DOHH2 (cell line): ENCODE data around the gene KAT2A.
A peak's percentile ranks its signal among the peaks of the same experiment; 100 is the strongest.

Source experiments
- H3F3A ChIP-seq: fragments of 200-600 bp; sonication (generic), shearing (Covaris generic); 2 replicates; pipeline ENCODE4 v1.6.0; 2016; ENCODE audit warnings: antibody characterized with exemption, mild to moderate bottlenecking; ENCODE audit not compliant: control insufficient read depth, insufficient read depth
- H3K27ac ChIP-seq: fragments of 200-600 bp; sonication (generic); 2 replicates; pipeline ENCODE4 v1.5.1; 2014; ENCODE audit warnings: low read depth, mild to moderate bottlenecking, low read length, moderate library complexity
- H3K27me3 ChIP-seq: fragments of 200-600 bp; sonication (generic); 2 replicates; pipeline ENCODE4 v1.6.1; 2014; ENCODE audit warnings: mild to moderate bottlenecking, low read length, mixed read lengths; ENCODE audit not compliant: control insufficient read depth
- H3K36me3 ChIP-seq: fragments of 200-600 bp; sonication (generic); 2 replicates; pipeline ENCODE4 v1.6.1; 2014; ENCODE audit warnings: mild to moderate bottlenecking, low read length, moderate library complexity, mixed read lengths; ENCODE audit not compliant: control insufficient read depth
- H3K4me1 ChIP-seq: fragments of 200-600 bp; sonication (generic); 2 replicates; pipeline ENCODE4 v1.6.1; 2014; ENCODE audit warnings: mild to moderate bottlenecking, low read length, mixed read lengths; ENCODE audit not compliant: control insufficient read depth
- H3K4me2 ChIP-seq: fragments of 200-600 bp; sonication (generic); 2 replicates; pipeline ENCODE4 v1.6.0; 2014; ENCODE audit warnings: mild to moderate bottlenecking, low read length, moderate library complexity
- H3K4me3 ChIP-seq: fragments of 200-600 bp; sonication (generic); 2 replicates; pipeline ENCODE4 v1.5.1; 2014; ENCODE audit warnings: mild to moderate bottlenecking, low read length, mixed read lengths
- H3K79me2 ChIP-seq: fragments of 200-600 bp; sonication (generic); 2 replicates; pipeline ENCODE4 v1.6.1; 2014; ENCODE audit warnings: mild to moderate bottlenecking, low read length, mixed read lengths; ENCODE audit not compliant: control insufficient read depth
- H3K9me2 ChIP-seq: fragments of 200-600 bp; sonication (generic); replicated peaks from 2 replicates; pipeline ENCODE4 v1.6.1; 2014; ENCODE audit warnings: mild to moderate bottlenecking, low read length, mixed read lengths; ENCODE audit not compliant: control insufficient read depth
- H3K9me3 ChIP-seq: fragments of 200-600 bp; sonication (generic); 2 replicates; pipeline ENCODE4 v1.6.1; 2014; ENCODE audit warnings: antibody characterized with exemption, low read length, mixed read lengths; ENCODE audit not compliant: control insufficient read depth, insufficient read depth
- H4K20me1 ChIP-seq: fragments of 200-600 bp; sonication (generic); 2 replicates; pipeline ENCODE4 v1.6.0; 2014; ENCODE audit warnings: low read depth, mild to moderate bottlenecking, antibody characterized with exemption, low read length, moderate library complexity; ENCODE audit not compliant: control insufficient read depth, insufficient read depth
- EZH2phosphoT487 ChIP-seq: fragments of 200-600 bp; sonication (generic); IDR thresholded peaks from 2 replicates; pipeline ENCODE4 v1.6.1; 2017; ENCODE audit warnings: borderline replicate concordance, mild to moderate bottlenecking, antibody characterized with exemption, low read length, moderate library complexity, mixed read lengths
- TF ChIP-seq, protein P1 (sequence below): fragments of 200-600 bp; sonication (generic); IDR thresholded peaks from one replicate; pipeline ENCODE4 v1.5.1; 2014; ENCODE audit warnings: antibody characterized with exemption, mild to moderate bottlenecking, low read depth, low read length; ENCODE audit not compliant: poor library complexity, severe bottlenecking

The KAT2A gene

DNA sequence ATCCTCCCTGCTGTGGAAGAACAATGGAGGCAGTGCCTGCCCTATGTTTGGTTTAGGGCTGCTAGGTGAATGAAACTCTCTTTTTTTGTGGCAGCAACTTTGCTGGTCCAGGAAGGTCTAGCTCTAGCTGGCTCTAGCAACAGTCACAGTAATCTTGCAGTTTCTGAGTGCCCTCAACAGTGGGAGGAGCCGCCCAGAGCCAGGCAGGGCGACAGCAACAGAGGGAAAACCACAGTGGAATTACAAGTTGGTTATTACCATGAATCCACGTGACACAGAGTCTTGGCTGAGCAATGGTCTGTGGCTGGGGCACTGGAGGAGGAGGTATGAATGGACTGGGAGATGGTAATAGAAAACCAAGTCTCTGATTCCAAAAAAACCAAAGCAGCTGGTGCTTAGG lies 11.8 kb upstream of the KAT2A start:
- H3K4me1 ChIP-seq: peaks cover 67% of the 10 kb centered on the region
- no peak for TF ChIP-seq EZH2phosphoT487
- TF ChIP-seq, protein P1, sequence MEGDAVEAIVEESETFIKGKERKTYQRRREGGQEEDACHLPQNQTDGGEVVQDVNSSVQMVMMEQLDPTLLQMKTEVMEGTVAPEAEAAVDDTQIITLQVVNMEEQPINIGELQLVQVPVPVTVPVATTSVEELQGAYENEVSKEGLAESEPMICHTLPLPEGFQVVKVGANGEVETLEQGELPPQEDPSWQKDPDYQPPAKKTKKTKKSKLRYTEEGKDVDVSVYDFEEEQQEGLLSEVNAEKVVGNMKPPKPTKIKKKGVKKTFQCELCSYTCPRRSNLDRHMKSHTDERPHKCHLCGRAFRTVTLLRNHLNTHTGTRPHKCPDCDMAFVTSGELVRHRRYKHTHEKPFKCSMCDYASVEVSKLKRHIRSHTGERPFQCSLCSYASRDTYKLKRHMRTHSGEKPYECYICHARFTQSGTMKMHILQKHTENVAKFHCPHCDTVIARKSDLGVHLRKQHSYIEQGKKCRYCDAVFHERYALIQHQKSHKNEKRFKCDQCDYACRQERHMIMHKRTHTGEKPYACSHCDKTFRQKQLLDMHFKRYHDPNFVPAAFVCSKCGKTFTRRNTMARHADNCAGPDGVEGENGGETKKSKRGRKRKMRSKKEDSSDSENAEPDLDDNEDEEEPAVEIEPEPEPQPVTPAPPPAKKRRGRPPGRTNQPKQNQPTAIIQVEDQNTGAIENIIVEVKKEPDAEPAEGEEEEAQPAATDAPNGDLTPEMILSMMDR: no peak
- H3K9me2 ChIP-seq: no peaks in the 10 kb centered on the region
- peak overlapping the region; percentile 87 for H3K4me2 ChIP-seq
- H3K9me3 ChIP-seq: no peaks in the 10 kb centered on the region
- H3F3A ChIP-seq: peaks cover 24% of the 10 kb centered on the region
- no peaks in the 10 kb centered on the region for H3K27me3 ChIP-seq
- H3K4me3 ChIP-seq: peak overlapping the region; percentile 50
- H3K27ac ChIP-seq: peak overlapping the region; percentile 82
- H4K20me1 ChIP-seq: peaks cover 28% of the 10 kb centered on the region
- peaks cover 67% of the 10 kb centered on the region for H3K79me2 ChIP-seq
- peaks cover 71% of the 10 kb centered on the region for H3K36me3 ChIP-seq

DNA sequence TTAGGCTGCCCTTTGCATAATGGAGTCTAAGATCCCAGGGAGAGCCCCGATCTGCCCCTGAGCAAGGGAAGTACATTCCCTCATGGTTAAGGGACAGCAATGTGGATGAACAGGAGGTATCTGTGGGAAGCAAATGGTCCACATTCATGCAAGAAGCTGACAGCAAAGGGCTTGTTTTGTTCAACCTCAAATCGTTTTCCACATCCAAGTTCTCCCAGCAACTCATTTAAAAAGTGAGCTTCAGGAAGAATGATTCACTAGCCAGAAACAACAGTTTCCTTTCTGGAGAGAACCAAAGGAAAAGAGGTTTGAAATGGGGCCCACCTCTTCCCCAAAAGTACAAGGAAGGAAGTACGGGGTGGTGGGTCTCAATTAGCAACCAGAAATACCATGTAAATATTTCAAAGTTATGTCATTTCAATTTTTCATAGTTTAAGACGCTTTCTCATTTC lies 10.8 kb upstream of the KAT2A start:
- peaks cover 58% of the 10 kb centered on the region for H3K4me1 ChIP-seq
- no peak for TF ChIP-seq EZH2phosphoT487
- TF ChIP-seq, protein P1: no peak
- peak overlapping the region; percentile 87 for H3K4me2 ChIP-seq
- H3K27ac ChIP-seq: peak overlapping the region; percentile 82
- peak overlapping the region; percentile 50 for H3K4me3 ChIP-seq
- peaks cover 28% of the 10 kb centered on the region for H4K20me1 ChIP-seq
- H3K79me2 ChIP-seq: peaks cover 58% of the 10 kb centered on the region
- H3K36me3 ChIP-seq: peaks cover 77% of the 10 kb centered on the region
- H3K27me3 ChIP-seq: no peaks in the 10 kb centered on the region
- no peaks in the 10 kb centered on the region for H3K9me2 ChIP-seq
- peaks cover 24% of the 10 kb centered on the region for H3F3A ChIP-seq
- no peaks in the 10 kb centered on the region for H3K9me3 ChIP-seq

DNA sequence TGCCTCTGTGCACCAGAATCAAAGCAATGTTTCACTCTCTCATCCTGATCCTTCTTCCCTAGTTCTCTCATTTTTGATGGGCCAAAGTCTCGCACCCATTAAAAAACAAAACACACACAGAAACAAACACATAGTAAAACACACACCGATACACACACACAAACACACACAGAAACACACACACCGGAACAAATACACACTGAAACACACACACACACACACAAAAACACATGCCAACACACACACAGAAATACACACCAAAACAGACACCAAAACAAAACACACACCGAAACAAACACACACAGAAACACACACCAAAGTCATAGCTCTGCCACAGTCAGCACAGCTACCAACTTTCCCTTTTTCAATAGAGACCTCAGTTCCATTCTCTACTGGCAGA lies 10.1 kb upstream of the KAT2A start:
- Histone ChIP-seq H4K20me1 (peaks cover 23% of the 10 kb centered on the region), H3K27me3 (no peaks in the 10 kb centered on the region), H3K4me2 (no peak overlapping the region), H3K4me3 (no peak overlapping the region), H3K79me2 (peaks cover 50% of the 10 kb centered on the region), H3F3A (peaks cover 20% of the 10 kb centered on the region), H3K9me2 (no peaks in the 10 kb centered on the region), H3K36me3 (peaks cover 75% of the 10 kb centered on the region), H3K27ac (no peak overlapping the region), H3K4me1 (peaks cover 50% of the 10 kb centered on the region), H3K9me3 (no peaks in the 10 kb centered on the region)
- no peak for TF ChIP-seq EZH2phosphoT487
- TF ChIP-seq, protein P1: no peak
